Peyer's patch (tissue), 4 donors: ENCODE measurements around the gene ACTMAP.

Experiments
- POLR2A ChIP-seq, 2 donors: fragments of 450-650 bp; IDR thresholded peaks; one replicate each; pipeline ENCODE4 v1.5.1; 2017; ENCODE audit warnings: antibody characterized with exemption in 2 of 2, mild to moderate bottlenecking in 2 of 2, moderate library complexity in 2 of 2
- TF ChIP-seq, protein P1 (sequence below), 6 experiments: fragments of 450-650 bp in 4 of 6; fragments of 200-600 bp in 2 of 6; sonication (generic) in 1 of 6; IDR thresholded peaks; one replicate each; pipeline ENCODE4 v1.5.1; 2017 to 2019; ENCODE audit warnings: antibody characterized with exemption in 6 of 6, mild to moderate bottlenecking in 3 of 6, moderate library complexity in 1 of 6

DNA sequence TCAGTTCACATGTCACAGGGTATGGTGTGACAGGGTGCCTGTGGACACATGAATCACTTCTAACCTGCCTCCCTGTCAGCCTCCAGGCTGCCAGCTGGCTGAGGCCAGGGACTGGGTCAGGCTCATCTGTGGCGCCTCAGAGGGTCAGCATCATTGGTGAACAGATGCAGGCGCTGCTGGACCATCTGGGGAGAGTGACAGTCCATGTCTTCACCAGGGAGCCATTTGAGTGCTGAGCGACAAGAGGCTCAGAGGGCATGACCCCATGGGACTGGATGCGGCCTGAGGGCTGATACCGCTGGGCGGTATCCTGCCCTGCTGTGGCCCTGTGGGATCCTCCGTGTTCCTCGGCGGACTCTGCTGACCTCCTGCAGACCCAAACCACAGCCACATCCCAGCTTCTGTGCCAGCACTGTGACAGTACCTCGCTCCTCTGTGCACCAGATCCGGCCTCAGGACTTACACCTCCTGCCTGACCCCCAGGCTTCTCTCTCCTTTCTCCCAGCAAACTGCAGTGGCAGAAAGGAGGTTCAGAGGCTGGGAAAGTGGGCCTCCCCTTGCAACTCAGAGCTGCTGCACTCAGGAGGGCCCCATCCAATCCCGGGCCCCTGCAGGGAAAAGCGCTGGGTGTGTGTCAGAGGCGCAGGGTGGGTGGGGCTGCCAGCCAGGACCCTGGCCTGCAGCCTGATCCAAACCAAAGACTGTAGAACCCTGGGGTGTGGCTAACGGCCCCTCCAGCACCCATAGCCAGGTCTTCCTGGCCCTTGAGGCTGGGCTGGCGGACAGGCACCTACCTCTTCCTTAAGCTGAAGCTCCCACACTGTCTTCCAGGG lies 10.2 kb downstream of the ACTMAP start:
- TF ChIP-seq, protein P1, sequence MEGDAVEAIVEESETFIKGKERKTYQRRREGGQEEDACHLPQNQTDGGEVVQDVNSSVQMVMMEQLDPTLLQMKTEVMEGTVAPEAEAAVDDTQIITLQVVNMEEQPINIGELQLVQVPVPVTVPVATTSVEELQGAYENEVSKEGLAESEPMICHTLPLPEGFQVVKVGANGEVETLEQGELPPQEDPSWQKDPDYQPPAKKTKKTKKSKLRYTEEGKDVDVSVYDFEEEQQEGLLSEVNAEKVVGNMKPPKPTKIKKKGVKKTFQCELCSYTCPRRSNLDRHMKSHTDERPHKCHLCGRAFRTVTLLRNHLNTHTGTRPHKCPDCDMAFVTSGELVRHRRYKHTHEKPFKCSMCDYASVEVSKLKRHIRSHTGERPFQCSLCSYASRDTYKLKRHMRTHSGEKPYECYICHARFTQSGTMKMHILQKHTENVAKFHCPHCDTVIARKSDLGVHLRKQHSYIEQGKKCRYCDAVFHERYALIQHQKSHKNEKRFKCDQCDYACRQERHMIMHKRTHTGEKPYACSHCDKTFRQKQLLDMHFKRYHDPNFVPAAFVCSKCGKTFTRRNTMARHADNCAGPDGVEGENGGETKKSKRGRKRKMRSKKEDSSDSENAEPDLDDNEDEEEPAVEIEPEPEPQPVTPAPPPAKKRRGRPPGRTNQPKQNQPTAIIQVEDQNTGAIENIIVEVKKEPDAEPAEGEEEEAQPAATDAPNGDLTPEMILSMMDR (IDR thresholded peaks at IDR 0.05), result no peak
- TF ChIP-seq POLR2A (IDR thresholded peaks at IDR 0.05), result no peak
